Spinal cord (tissue), 10 donors: ENCODE measurements around the gene DGKB. TPM values are rescaled to one million over a fixed set of nuclear protein-coding genes. Genes with fewer than 3 reads are reported as not detected.

Experiments
- DNase-seq, 6 donors: peaks; one replicate each; pipeline versions ENCODE4 v3.0.0 to v3.0.0-alpha.2; 2013 to 2015; ENCODE audit warnings: low spot score in 6 of 6, low read depth in 4 of 6
- H3K27ac ChIP-seq: one replicate; pipeline ENCODE4 v1.5.1; 2013; ENCODE audit warnings: low read depth, low read length, control low read depth
- H3K27me3 ChIP-seq: one replicate; pipeline ENCODE4 v1.6.1; 2013; ENCODE audit warnings: low read length; ENCODE audit not compliant: control insufficient read depth, insufficient read depth
- H3K36me3 ChIP-seq: one replicate; pipeline ENCODE4 v1.6.1; 2013; ENCODE audit warnings: low read length; ENCODE audit not compliant: control insufficient read depth, insufficient read depth
- H3K4me1 ChIP-seq: one replicate; pipeline ENCODE4 v1.6.1; 2013; ENCODE audit warnings: low read length; ENCODE audit not compliant: control insufficient read depth, insufficient read depth
- H3K4me3 ChIP-seq: one replicate; pipeline ENCODE4 v1.5.1; 2013; ENCODE audit warnings: low read depth, low read length, control low read depth
- H3K9me3 ChIP-seq: one replicate; pipeline ENCODE4 v1.6.1; 2013; ENCODE audit warnings: low read length; ENCODE audit not compliant: control insufficient read depth, insufficient read depth
- WGBS: methylation state at CpG from one replicate; pipeline ENCODE4 v1.1.5; 2013; ENCODE audit warnings: missing lambda C conversion rate; ENCODE audit not compliant: insufficient coverage; 5-methylcytosine and 5-hydroxymethylcytosine counted together
- polyA plus RNA-seq, 2 donors: library from polyadenylated mRNA; unstranded; fragments of 120-200 nt; gene quantifications; one replicate each; pipeline ENCODE4 v1.2.1, GENCODE V29; 2013; ENCODE audit not compliant: insufficient read length in 2 of 2
- total RNA-seq, 2 donors: library from RNA; depleted of rRNA in 1 of 2; stranded (reverse); fragments of 120-200 nt in 1 of 2; fragments of >200 nt in 1 of 2; gene quantifications; one replicate each; pipeline versions ENCODE4 v1.2.3 to v1.2.4, GENCODE V29; 2013 to 2014
- donor health status: healthy.

DGKB gene
- total and polyA plus RNA-seq, 4 donors = 13.6 to 31.4 (median 20.2) TPM

DNA sequence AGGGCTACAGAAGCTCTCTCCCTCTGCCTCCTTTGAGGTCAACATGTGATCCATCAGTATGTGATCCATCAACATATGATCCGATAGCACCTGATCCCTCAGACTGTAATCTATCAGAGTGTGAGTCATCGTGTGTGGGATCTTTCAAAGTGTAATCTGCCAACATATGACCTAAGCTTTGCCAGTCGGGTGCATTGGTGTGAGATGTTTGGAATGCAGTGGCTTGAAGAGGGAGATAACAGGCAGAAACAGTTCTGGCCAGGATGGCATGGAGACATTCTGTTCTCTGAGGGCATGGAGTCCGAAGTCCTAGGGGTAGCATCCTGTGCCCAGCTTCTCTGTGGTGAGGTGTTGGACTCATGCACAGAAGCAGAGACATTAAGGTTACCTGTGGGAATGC, 695.4 kb downstream of the DGKB start:
- Histone ChIP-seq H3K4me1 (no peaks in the 10 kb centered on the region), H3K27ac (no peak overlapping the region), H3K27me3 (no peaks in the 10 kb centered on the region), H3K4me3 (no peak overlapping the region), H3K9me3 (no peaks in the 10 kb centered on the region), H3K36me3 (no peaks in the 10 kb centered on the region)
- WGBS = 72% methylated on average over 3 of the region's 4 CpGs
- no peak for DNase-seq

DNA sequence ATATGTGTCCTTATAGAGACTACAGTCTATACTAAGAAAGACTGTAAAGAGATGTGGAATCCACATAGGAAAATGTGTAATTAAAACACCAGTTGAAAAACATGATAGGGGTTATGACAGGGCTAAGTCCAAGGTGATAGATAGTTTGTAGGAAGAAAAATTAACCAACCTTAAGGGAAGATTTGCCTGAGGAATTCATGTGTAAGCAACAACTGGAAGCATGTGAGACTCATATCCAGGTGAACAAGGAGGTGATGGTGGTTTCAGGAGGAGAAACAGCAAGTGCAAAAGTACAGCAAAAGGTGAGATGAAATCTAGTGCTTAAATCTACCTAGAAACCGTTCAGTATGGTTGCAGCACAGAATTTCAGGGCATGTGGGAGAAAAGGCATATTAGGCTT, 696.4 kb downstream of the DGKB start:
- Histone ChIP-seq H3K9me3 (no peaks in the 10 kb centered on the region), H3K36me3 (no peaks in the 10 kb centered on the region), H3K4me3 (no peak overlapping the region), H3K27ac (no peak overlapping the region), H3K27me3 (no peaks in the 10 kb centered on the region), H3K4me1 (no peaks in the 10 kb centered on the region)
- WGBS = 71% methylated on average over 1 of the region's 1 CpG
- DNase-seq = no peak

DNA sequence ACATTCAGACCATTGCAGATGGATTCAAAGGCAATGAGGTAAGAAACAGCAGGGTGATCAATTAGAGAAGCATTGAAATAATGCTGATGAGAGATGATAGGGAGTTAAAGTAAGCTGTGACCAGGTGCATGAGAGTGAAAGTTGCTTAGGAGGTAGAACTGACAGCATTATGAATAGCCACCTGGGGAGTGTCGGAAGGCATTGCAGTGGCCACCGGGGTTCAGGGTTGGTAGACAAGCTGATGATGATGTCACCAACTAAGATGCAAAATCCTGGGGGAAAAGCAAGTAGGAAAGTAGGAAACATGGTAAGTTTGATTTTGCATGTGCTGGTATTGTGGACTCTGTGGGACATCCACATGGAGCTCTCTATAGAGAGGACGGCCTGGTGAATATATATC, 701.2 kb downstream of the DGKB start:
- no peaks in the 10 kb centered on the region for H3K9me3 ChIP-seq
- no peak for DNase-seq
- no peaks in the 10 kb centered on the region for H3K27me3 ChIP-seq
- H3K27ac ChIP-seq = no peak overlapping the region
- H3K4me3 ChIP-seq = no peak overlapping the region
- 78% methylated on average over 2 of the region's 3 CpGs for WGBS
- H3K4me1 ChIP-seq = no peaks in the 10 kb centered on the region
- no peaks in the 10 kb centered on the region for H3K36me3 ChIP-seq

DNA sequence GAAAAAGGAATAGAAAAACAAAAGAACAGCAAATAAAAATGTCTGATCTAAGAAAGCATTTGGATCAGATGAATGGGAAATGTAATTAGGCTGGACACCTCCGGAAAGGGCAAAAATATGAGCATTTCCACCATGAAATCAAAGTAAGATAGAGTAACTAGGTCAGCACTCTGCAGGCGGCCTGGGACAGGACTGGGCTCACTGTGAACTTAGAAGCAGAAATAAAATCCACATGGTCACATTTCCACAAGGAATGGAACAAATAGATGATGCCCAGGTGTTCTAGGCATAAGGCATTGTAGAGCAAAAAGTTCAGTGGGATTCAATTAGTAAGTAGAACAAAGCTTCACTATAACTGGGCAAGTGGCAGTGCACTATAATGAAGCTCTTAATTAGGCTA, 703.2 kb downstream of the DGKB start:
- no peak overlapping the region for H3K4me3 ChIP-seq
- H3K36me3 ChIP-seq = no peaks in the 10 kb centered on the region
- no peaks in the 10 kb centered on the region for H3K4me1 ChIP-seq
- no peak overlapping the region for H3K27ac ChIP-seq
- no peaks in the 10 kb centered on the region for H3K27me3 ChIP-seq
- no CpG with 5 or more reads among the region's 2 CpGs for WGBS
- DNase-seq = no peak
- no peaks in the 10 kb centered on the region for H3K9me3 ChIP-seq

DNA sequence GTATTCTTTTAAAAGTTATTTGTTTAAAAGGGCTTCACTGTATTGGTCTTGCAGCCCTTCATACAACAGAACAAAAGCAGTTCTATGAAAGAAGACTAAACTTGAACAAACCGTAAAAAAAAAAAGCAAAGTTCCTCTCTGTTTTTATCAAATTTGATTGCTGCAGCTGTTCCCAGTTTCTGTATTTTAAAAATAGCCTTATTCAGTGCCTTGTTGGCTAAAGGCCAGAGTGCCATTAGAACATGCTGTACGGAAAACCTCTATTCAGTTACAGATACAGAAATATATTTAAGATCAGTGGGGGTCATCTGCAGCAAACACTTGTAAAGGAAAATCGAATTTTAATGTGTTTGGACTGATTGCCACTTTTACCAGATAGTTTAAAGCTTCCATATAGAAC, 705.3 kb downstream of the DGKB start:
- peak overlapping the region; percentile 29 for H3K27ac ChIP-seq
- 20% methylated on average over 1 of the region's 3 CpGs for WGBS
- no peaks in the 10 kb centered on the region for H3K27me3 ChIP-seq
- H3K4me3 ChIP-seq = no peak overlapping the region
- no peaks in the 10 kb centered on the region for H3K36me3 ChIP-seq
- no peaks in the 10 kb centered on the region for H3K9me3 ChIP-seq
- H3K4me1 ChIP-seq = no peaks in the 10 kb centered on the region
- DNase-seq = peak in 2 of 6 donors; percentile 66 to 77

DNA sequence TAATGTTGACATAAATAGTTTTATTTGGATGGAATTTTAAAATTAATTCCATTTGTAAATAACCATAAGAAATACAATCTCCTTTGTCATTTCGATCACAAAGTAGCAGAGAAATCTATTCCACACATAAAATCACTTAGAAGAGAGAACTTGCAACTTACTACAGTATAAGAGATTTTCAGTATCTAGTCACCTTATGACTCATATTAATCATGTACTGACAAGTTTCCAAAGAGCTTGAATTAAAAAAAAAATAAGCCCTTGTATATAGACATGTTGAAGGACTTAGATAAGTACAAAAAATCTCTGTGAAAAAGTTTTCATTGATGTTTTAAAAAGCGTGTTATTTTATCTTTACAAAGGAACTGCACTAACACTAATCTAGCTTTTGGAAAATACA, 706.0 kb downstream of the DGKB start:
- no CpG with 5 or more reads among the region's 2 CpGs for WGBS
- DNase-seq = no peak
- peak overlapping the region; percentile 29 for H3K27ac ChIP-seq
- H3K27me3 ChIP-seq = no peaks in the 10 kb centered on the region
- H3K9me3 ChIP-seq = no peaks in the 10 kb centered on the region
- H3K4me1 ChIP-seq = no peaks in the 10 kb centered on the region
- no peak overlapping the region for H3K4me3 ChIP-seq
- no peaks in the 10 kb centered on the region for H3K36me3 ChIP-seq

DNA sequence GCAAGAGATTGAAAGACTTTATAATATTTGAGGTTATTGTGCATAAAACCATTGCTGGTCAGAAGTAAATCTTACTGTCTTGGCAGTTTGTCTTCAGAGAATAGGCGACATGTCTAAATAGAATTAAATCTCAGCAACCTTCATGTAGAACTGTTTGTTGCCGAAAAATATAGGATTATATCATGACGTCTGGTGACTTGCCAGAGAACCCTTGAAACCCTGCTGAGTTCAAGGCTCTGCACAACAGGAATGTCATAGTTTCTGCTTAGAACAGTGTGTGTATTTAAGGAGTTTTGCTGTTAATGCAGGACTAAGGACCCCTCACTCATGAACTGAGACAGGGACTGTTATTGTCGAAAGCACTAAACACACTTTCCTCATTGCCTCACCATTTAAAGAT, 706.7 kb downstream of the DGKB start:
- Histone ChIP-seq H3K4me3 (no peak overlapping the region), H3K27me3 (no peaks in the 10 kb centered on the region), H3K9me3 (no peaks in the 10 kb centered on the region), H3K36me3 (no peaks in the 10 kb centered on the region), H3K27ac (peak overlapping the region; percentile 83), H3K4me1 (no peaks in the 10 kb centered on the region)
- 33% methylated on average over 3 of the region's 4 CpGs for WGBS
- peak in 2 of 6 donors; percentile 35 to 61 for DNase-seq

DNA sequence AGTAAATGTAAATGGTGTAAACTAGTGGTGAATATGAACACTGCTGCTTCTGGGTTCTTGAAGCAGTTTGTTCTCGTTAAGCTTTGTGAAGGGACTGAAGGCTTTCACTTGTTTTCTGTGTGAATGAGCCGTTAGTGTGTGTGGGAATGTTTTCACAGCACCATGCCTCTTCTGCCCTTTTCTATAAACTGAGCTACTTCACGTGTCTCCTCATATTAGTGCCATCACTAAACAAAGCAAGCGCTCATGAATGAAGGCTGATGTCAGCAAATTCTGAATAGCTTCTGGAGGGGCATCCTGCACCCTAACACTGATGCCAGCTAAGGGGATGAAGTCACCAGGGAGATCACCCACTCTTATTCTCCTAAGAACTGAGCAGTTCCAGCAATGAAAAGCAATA, 707.5 kb downstream of the DGKB start:
- no peak overlapping the region for H3K4me3 ChIP-seq
- H3K36me3 ChIP-seq = no peaks in the 10 kb centered on the region
- H3K27ac ChIP-seq = peak overlapping the region; percentile 83
- no peaks in the 10 kb centered on the region for H3K9me3 ChIP-seq
- WGBS = 23% methylated on average over 3 of the region's 4 CpGs
- peak in 5 of 6 donors; percentile 44 to 82 (median 57) for DNase-seq
- no peaks in the 10 kb centered on the region for H3K4me1 ChIP-seq
- H3K27me3 ChIP-seq = no peaks in the 10 kb centered on the region

DNA sequence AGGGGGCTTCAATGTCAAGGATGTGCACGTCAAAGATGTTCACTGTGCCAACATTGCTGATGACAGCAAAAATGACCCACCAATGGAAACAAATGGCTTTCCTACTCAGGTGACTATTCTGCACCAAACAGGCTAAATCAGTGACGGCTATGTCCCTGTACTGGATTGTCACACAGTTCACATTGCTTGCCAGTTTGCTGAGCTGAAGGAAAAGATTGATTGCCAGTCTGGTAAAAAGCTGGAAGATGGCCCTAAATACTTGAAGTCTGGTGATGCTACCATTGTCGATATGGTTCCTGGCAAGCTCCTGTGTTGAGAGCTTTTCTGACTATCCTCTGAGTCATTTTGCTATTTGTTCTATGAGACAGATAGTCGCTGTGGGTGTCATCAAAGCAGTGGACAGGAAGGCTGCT, 710.9 kb downstream of the DGKB start:
- no peaks in the 10 kb centered on the region for H3K36me3 ChIP-seq
- H3K27ac ChIP-seq = no peak overlapping the region
- H3K9me3 ChIP-seq = no peaks in the 10 kb centered on the region
- H3K27me3 ChIP-seq = no peaks in the 10 kb centered on the region
- H3K4me1 ChIP-seq = no peaks in the 10 kb centered on the region
- WGBS = 80% methylated on average over 4 of the region's 4 CpGs
- DNase-seq = no peak
- H3K4me3 ChIP-seq = no peak overlapping the region

DNA sequence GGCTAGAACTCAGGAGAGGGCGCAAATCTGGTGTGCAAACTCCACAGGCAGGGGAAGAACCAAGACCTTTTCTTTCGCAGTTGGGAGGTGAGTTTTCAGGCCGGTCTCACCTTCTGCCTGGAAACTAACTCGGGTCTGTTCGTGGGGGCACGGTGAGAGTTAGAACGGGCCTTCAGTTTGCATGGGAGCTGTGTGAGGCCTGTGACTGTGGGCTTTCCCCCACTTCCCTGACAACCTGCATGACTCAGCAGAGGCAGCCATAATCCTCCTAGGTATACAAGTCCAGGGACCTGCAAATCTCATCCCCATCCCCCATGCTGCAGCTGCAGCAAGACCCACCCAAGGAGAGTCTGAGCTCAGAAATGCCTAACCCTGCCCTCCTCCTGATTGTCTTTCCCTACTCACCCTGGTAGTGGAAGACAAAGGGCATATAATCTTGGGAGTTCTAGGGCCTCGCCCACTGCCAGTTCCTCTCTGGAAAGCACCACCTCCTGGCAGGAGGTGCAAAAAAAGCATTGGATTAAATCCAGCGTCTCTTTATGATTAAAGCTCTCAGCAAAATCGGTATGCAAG, 718.2 kb downstream of the DGKB start:
- H3K4me3 ChIP-seq = no peak overlapping the region
- WGBS = 96% methylated on average over 7 of the region's 10 CpGs
- no peaks in the 10 kb centered on the region for H3K27me3 ChIP-seq
- no peaks in the 10 kb centered on the region for H3K36me3 ChIP-seq
- no peak overlapping the region for H3K27ac ChIP-seq
- H3K9me3 ChIP-seq = no peaks in the 10 kb centered on the region
- H3K4me1 ChIP-seq = no peaks in the 10 kb centered on the region
- DNase-seq = no peak
